Upper lobe of left lung (tissue), 6 donors: ENCODE data around the gene GPER1. TPM values are rescaled to one million over a fixed set of nuclear protein-coding genes. Genes with fewer than 3 reads are reported as not detected.
"Not testable (repeated sequence)": the region's sequence is repeated elsewhere in the genome, so short reads cannot be mapped to it uniquely, and the experiment has no call there.

Experiments
- ATAC-seq, 2 donors: fragments of 200-7000 bp; cut with Tn5 transposase; one replicate each; pipeline ENCODE4 v1.9.1; 2022; ENCODE audit warnings: mild to moderate bottlenecking in 2 of 2, moderate library complexity in 2 of 2; ENCODE audit not compliant: low FRiP score in 2 of 2
- DNase-seq, 2 donors: peaks; one replicate each; pipeline ENCODE4 v3.0.0-alpha.2; 2019 to 2020
- H3K27ac ChIP-seq, 4 donors: fragments of 200-600 bp; sonication (generic); one replicate each; pipeline ENCODE4 v1.5.1; 2016 to 2019
- H3K27me3 ChIP-seq, 4 donors: fragments of 200-600 bp; sonication (generic); one replicate each; pipeline ENCODE4 v1.5.1; 2017 to 2019
- H3K36me3 ChIP-seq, 4 donors: fragments of 200-600 bp; sonication (generic); one replicate each; pipeline ENCODE4 v1.5.1; 2016 to 2019
- H3K4me1 ChIP-seq, 4 donors: fragments of 200-600 bp; sonication (generic); one replicate each; pipeline ENCODE4 v1.5.1; 2018 to 2019
- H3K4me3 ChIP-seq, 4 donors: fragments of 200-600 bp; sonication (generic); one replicate each; pipeline ENCODE4 v1.5.1; 2017 to 2019; ENCODE audit warnings: mild to moderate bottlenecking in 2 of 4, moderate library complexity in 1 of 4
- H3K9me3 ChIP-seq, 4 donors: fragments of 200-600 bp; sonication (generic); one replicate each; pipeline ENCODE4 v1.5.1; 2018 to 2019
- CTCF ChIP-seq, 6 experiments: fragments of 450-650 bp in 4 of 6; fragments of 200-600 bp in 2 of 6; sonication (generic) in 2 of 6; IDR thresholded peaks; one replicate each; pipeline ENCODE4 v1.5.1; 2016 to 2019; ENCODE audit warnings: antibody characterized with exemption in 6 of 6
- EP300 ChIP-seq, 4 donors: sonication (generic); formaldehyde crosslinking; IDR thresholded peaks; one replicate each; pipeline ENCODE4 v1.5.1; 2017; ENCODE audit warnings: antibody characterized with exemption in 4 of 4, control low read depth in 2 of 4
- POLR2A ChIP-seq, 4 donors: fragments of 450-650 bp; IDR thresholded peaks; one replicate each; pipeline ENCODE4 v1.5.1; 2016 to 2017; ENCODE audit warnings: antibody characterized with exemption in 4 of 4, mild to moderate bottlenecking in 2 of 4
- POLR2AphosphoS5 ChIP-seq, 2 donors: sonication (generic); formaldehyde crosslinking; IDR thresholded peaks; one replicate each; pipeline ENCODE4 v1.5.1; 2017; ENCODE audit warnings: antibody characterized with exemption in 2 of 2
- WGBS, 2 donors: methylation state at CpG; one replicate each; pipeline ENCODE4 v1.1.5; 2017 to 2018; 5-methylcytosine and 5-hydroxymethylcytosine counted together
- total RNA-seq, 6 donors: library from RNA; depleted of rRNA in 4 of 6; stranded (reverse); fragments of >200 nt in 4 of 6; gene quantifications; one replicate each; pipeline versions ENCODE4 v1.1.0 to v1.2.1, GENCODE V29; 2016 to 2021
- donor health status: DM: no; HTN: no; CAD: no; lungs with moderate emphysema.
- donor health status: DM: no; HTN: yes; CAD: no; lungs with severe emphysema.

GPER1 gene
- total RNA-seq, 6 donors from 2014 or later: 6.5 to 24.7 (median 8.5) TPM

GRCh38 chr7:1142051-1142635 lies 54.2 kb downstream of the GPER1 start:
- whole genome bisulfite sequencing, 2 donors: 77 to 78% methylated on average over 14 of the region's 14 CpGs
- Histone ChIP-seq H3K27me3 (no peaks in the 10 kb centered on the region), H3K36me3 (no peaks in the 10 kb centered on the region), H3K27ac (no peak overlapping the region), H3K9me3 (no peaks in the 10 kb centered on the region), H3K4me1 (peaks cover 8 to 13% (median 11%) of the 10 kb centered on the region in 4 donors), H3K4me3 (no peak overlapping the region)
- TF ChIP-seq POLR2A (IDR thresholded peaks at IDR 0.05): no peak
- TF ChIP-seq EP300 (IDR thresholded peaks at IDR 0.05): no peak
- no peak for TF ChIP-seq POLR2AphosphoS5 (IDR thresholded peaks at IDR 0.05)
- TF ChIP-seq CTCF (IDR thresholded peaks at IDR 0.05): no peak
- no peak for DNase-seq
- no peak for ATAC-seq

GRCh38 chr7:1143031-1143430 lies 55.1 kb downstream of the GPER1 start:
- H3K4me3 ChIP-seq: not testable (repeated sequence)

More at GRCh38 chr7:1143031-1143430, 55.1 kb downstream of the GPER1 start:
- H3K4me1 ChIP-seq, H3K27ac ChIP-seq, ATAC-seq, H3K36me3 ChIP-seq, H3K27me3 ChIP-seq, DNase-seq, H3K9me3 ChIP-seq: not testable (repeated sequence)
- 78 to 89% methylated on average over 5 of the region's 5 CpGs for WGBS, 2 donors

Other genes with a start within 250 kb of the GPER1 start
- 10 to 100 TPM; 26.0 to 82.6 (median 40.8) TPM for gene GET4, start 211.6 kb upstream of the GPER1 start, total RNA-seq
- gene ADAP1, start 133.4 kb upstream of the GPER1 start, total RNA-seq: 100 to 1,000 TPM in 1 of 6 donors, 10 to 100 TPM in 5; 31.0 to 109 (median 37.5) TPM
- gene COX19, start 112.6 kb upstream of the GPER1 start, total RNA-seq: 10 to 100 TPM in 4 of 6 donors, 1 to 10 TPM in 2; 9.1 to 25.1 (median 11.5) TPM
- not detected for gene CYP2W1, start 104.9 kb upstream of the GPER1 start, total RNA-seq
- gene GPR146, start 43.6 kb upstream of the GPER1 start, total RNA-seq: 10 to 100 TPM; 11.2 to 32.8 (median 28.9) TPM
- 10 to 100 TPM; 12.5 to 45.1 (median 21.6) TPM for gene ZFAND2A, start 72.1 kb downstream of the GPER1 start, total RNA-seq
- not detected for gene UNCX, start 144.8 kb downstream of the GPER1 start, total RNA-seq